OCI-LY7 (cell line): Measurements from ENCODE around the gene CCDC178. TPM values are rescaled to one million over a fixed set of nuclear protein-coding genes. Genes with fewer than 3 reads are reported as not detected.

Experiments used
- BruUV-seq: library from RNA; stranded (reverse); fragments of 400-500 nt; replicated peaks from 2 replicates; lab custom pipeline; 2021; lab: Mats Ljungman, UMichigan
- CTCF ChIA-PET: fragments of 300-600 bp; sonication (Branson Sonifier 250); formaldehyde crosslinking; loops from one replicate; lab custom pipeline; 2022; ENCODE audit warnings: antibody characterized with exemption; ENCODE audit not compliant: unreplicated experiment; lab: Charles Lee
- POLR2A ChIA-PET: fragments of 300-600 bp; sonication (Branson Sonifier 250); formaldehyde crosslinking; loops from one replicate; lab custom pipeline; 2022; ENCODE audit warnings: antibody characterized with exemption; lab: Charles Lee
- DNase-seq: peaks from one replicate; pipeline ENCODE4 v3.0.0-alpha.2; 2015; ENCODE audit warnings: low spot score
- H2AFZ ChIP-seq: fragments of 200-600 bp; sonication (generic), shearing (Covaris generic); 2 replicates; pipeline ENCODE4 v1.6.1; 2014; ENCODE audit warnings: mild to moderate bottlenecking, antibody characterized with exemption, low read length, moderate library complexity
- H3K27ac ChIP-seq: fragments of 200-600 bp; sonication (generic); 2 replicates; pipeline ENCODE4 v1.5.1; 2014; ENCODE audit warnings: mixed run types, low read depth, mild to moderate bottlenecking, moderate library complexity, low read length, inconsistent platforms; ENCODE audit not compliant: poor library complexity, severe bottlenecking
- H3K36me3 ChIP-seq: fragments of 200-600 bp; sonication (generic); 2 replicates; pipeline ENCODE4 v1.6.1; 2014; ENCODE audit warnings: mild to moderate bottlenecking, antibody characterized with exemption, low read length, moderate library complexity, mixed read lengths; ENCODE audit not compliant: insufficient read depth
- H3K4me1 ChIP-seq: fragments of 200-600 bp; sonication (generic); 2 replicates; pipeline ENCODE4 v1.5.1; 2014; ENCODE audit warnings: mild to moderate bottlenecking, low read length; ENCODE audit not compliant: insufficient read depth, poor library complexity, severe bottlenecking
- H3K4me2 ChIP-seq: fragments of 200-600 bp; sonication (generic); 2 replicates; pipeline ENCODE4 v1.6.1; 2014; ENCODE audit warnings: mild to moderate bottlenecking, low read length
- H3K4me3 ChIP-seq: fragments of 200-600 bp; sonication (generic); 2 replicates; pipeline ENCODE4 v1.5.1; 2014; ENCODE audit warnings: mild to moderate bottlenecking, low read depth, low read length; ENCODE audit not compliant: poor library complexity, severe bottlenecking
- H3K79me2 ChIP-seq: fragments of 200-600 bp; sonication (generic); 2 replicates; pipeline ENCODE4 v1.6.1; 2016; ENCODE audit warnings: low read depth, mild to moderate bottlenecking, low read length, moderate library complexity, mixed read lengths; ENCODE audit not compliant: insufficient read depth
- H3K9me2 ChIP-seq: fragments of 200-600 bp; sonication (generic); 2 replicates; pipeline ENCODE4 v1.6.1; 2016; ENCODE audit warnings: mild to moderate bottlenecking, low read length, mixed read lengths; ENCODE audit not compliant: insufficient read depth
- H3K9me3 ChIP-seq: fragments of 200-600 bp; sonication (generic); 2 replicates; pipeline ENCODE4 v1.6.1; 2014; ENCODE audit warnings: mild to moderate bottlenecking, mixed run types, low read length, mixed read lengths
- H4K20me1 ChIP-seq: fragments of 200-600 bp; sonication (generic); 2 replicates; pipeline ENCODE4 v1.6.1; 2014; ENCODE audit warnings: mild to moderate bottlenecking, antibody characterized with exemption, low read length, moderate library complexity, mixed read lengths; ENCODE audit not compliant: insufficient read depth
- CTCF ChIP-seq: fragments of 200-600 bp; sonication (generic); conservative IDR thresholded peaks from 2 replicates; pipeline ENCODE4 v1.5.1; 2014; ENCODE audit warnings: mild to moderate bottlenecking, antibody characterized with exemption, low read length, moderate library complexity, mixed read lengths
- EZH2phosphoT487 ChIP-seq: fragments of 200-600 bp; sonication (generic); IDR thresholded peaks from 2 replicates; pipeline ENCODE4 v1.6.1; 2018; ENCODE audit warnings: low read depth, borderline replicate concordance, mild to moderate bottlenecking, mixed run types, antibody characterized with exemption, low read length, moderate library complexity, mixed read lengths
- intact Hi-C: fragments of 100-400 bp; cut with micrococcal nuclease; formaldehyde crosslinking; loops from one replicate; pipeline ENCODE4 v1.10.0; 2022; ENCODE audit not compliant: unreplicated experiment
- total RNA-seq, 2 experiments: library from RNA; depleted of rRNA in 1 of 2; stranded (reverse); fragments of >200 nt in 1 of 2; shearing (Covaris generic) in 1 of 2; gene quantifications; 2 replicates each; pipeline ENCODE4 v1.2.3, GENCODE V29; 2014 to 2022

Gene CCDC178
- total RNA-seq, 2 experiments from 2014 or later: not detected

- Histone ChIP-seq H3K79me2 (no peaks in the 10 kb centered on the region), H3K9me3 (no peaks in the 10 kb centered on the region), H4K20me1 (no peaks in the 10 kb centered on the region), H2AFZ (peak overlapping the region; percentile 82), H3K4me2 (peak overlapping the region; percentile 34; the same call in 1 of the 2 replicates), H3K4me1 (no peaks in the 10 kb centered on the region), H3K9me2 (no peaks in the 10 kb centered on the region), H3K27ac (no peak overlapping the region), H3K4me3 (no peak overlapping the region), H3K36me3 (no peaks in the 10 kb centered on the region)
- TF ChIP-seq CTCF (peak; percentile 82), EZH2phosphoT487 (no peak)
- POLR2A ChIA-PET: no interaction called here
- CTCF ChIA-PET: interaction anchor here (0.6 kb wide), 1 partner anchor 22 kb away, joined by 8 read pairs; no protein-coding TSS in a partner anchor
- DNase-seq: peak; percentile 74
- intact Hi-C loops: loop anchor here (10.0 kb wide), 3 partner anchors 263 to 1553 kb away; no protein-coding TSS in a partner anchor
- BruUV-seq: no TSS peak
These were observed 208.8 kb downstream of the CCDC178 start for GRCh38 chr18:33231474-33232317.

- POLR2A ChIA-PET: interaction anchor here (0.6 to 1.2 kb wide), 4 partner anchors 16 to 1055 kb away, joined by 3 to 8 read pairs (median 3); no protein-coding TSS in a partner anchor
- intact Hi-C loops: no loop called here
- BruUV-seq: no TSS peak
These were observed 228.2 kb downstream of the CCDC178 start for GRCh38 chr18:33212363-33212762.

GRCh38 chr18:33210575-33211189 lies 229.8 kb downstream of the CCDC178 start:
- H3K9me2 ChIP-seq: no peaks in the 10 kb centered on the region
- H3K4me3 ChIP-seq: no peak overlapping the region
- ChIA-PET CTCF (interaction anchor here (1.0 kb wide), 1 partner anchor 20 kb away, joined by 3 read pairs; no protein-coding TSS in a partner anchor), POLR2A (interaction anchor here (0.6 kb wide), 2 partner anchors 9 to 106 kb away, joined by 3 read pairs; no protein-coding TSS in a partner anchor)
- TF ChIP-seq CTCF (peak; percentile 73), EZH2phosphoT487 (no peak)
- H2AFZ ChIP-seq: no peak overlapping the region
- peak; percentile 29 for DNase-seq
- H3K4me2 ChIP-seq: no peak overlapping the region
- no peaks in the 10 kb centered on the region for H3K79me2 ChIP-seq
- H3K4me1 ChIP-seq: no peaks in the 10 kb centered on the region
- no peaks in the 10 kb centered on the region for H3K9me3 ChIP-seq
- no peak overlapping the region for H3K27ac ChIP-seq
- H4K20me1 ChIP-seq: no peaks in the 10 kb centered on the region
- no peaks in the 10 kb centered on the region for H3K36me3 ChIP-seq
- intact Hi-C loops: no loop called here
- BruUV-seq: no TSS peak

More at GRCh38 chr18:33212363-33212762, 228.2 kb downstream of the CCDC178 start:
- DNase-seq: no peak
- Histone ChIP-seq H4K20me1 (no peaks in the 10 kb centered on the region), H3K36me3 (no peaks in the 10 kb centered on the region), H3K9me3 (no peaks in the 10 kb centered on the region), H3K9me2 (no peaks in the 10 kb centered on the region), H3K4me2 (no peak overlapping the region), H3K4me3 (no peak overlapping the region), H2AFZ (no peak overlapping the region), H3K79me2 (no peaks in the 10 kb centered on the region), H3K27ac (no peak overlapping the region), H3K4me1 (no peaks in the 10 kb centered on the region)
- CTCF ChIA-PET: no interaction called here
- no peak for TF ChIP-seq EZH2phosphoT487
